ENCODE measurements around the gene UMPS.
"Not testable (repeated sequence)": the region's sequence is repeated elsewhere in the genome, so short reads cannot be mapped to it uniquely, and the experiment has no call there.

GRCh38 chr3:124749877-124750276, 19.6 kb downstream of the UMPS start:
- TF ChIP-seq EZH2 (IDR thresholded peaks at IDR 0.05; ENCODE audit: insufficient read depth, poor library complexity, severe bottlenecking); EZH2phosphoT487 (IDR thresholded peaks at IDR 0.05; ENCODE audit: insufficient read depth, low read depth): not testable (repeated sequence)

All from GM23248 (cell line).